Panc1 (cell line): ENCODE results near the gene PNRC2. TPM values are rescaled to one million over a fixed set of nuclear protein-coding genes. Genes with fewer than 3 reads are reported as not detected.

Experiments used
- ATAC-seq: fragments of 200-7000 bp; cut with Tn5 transposase; 2 replicates; pipeline ENCODE4 v1.9.1; 2020; ENCODE audit warnings: mild to moderate bottlenecking, moderate library complexity
- BruUV-seq: library from RNA; stranded (reverse); fragments of 400-500 nt; replicated peaks from 2 replicates; lab custom pipeline; 2021; lab: Mats Ljungman, UMichigan
- CTCF ChIA-PET: fragments of 300-600 bp; sonication (Branson Sonifier 250); formaldehyde crosslinking; loops from one replicate; lab custom pipeline; 2022; ENCODE audit warnings: antibody characterized with exemption; lab: Charles Lee
- POLR2A ChIA-PET: fragments of 300-600 bp; sonication (Branson Sonifier 250); formaldehyde crosslinking; loops from one replicate; lab custom pipeline; 2022; ENCODE audit warnings: antibody characterized with exemption; lab: Charles Lee
- DNase-seq: peaks from one replicate; pipeline ENCODE4 v3.0.0-alpha.2; 2010; ENCODE audit warnings: low read depth, low spot score
- H3K27ac ChIP-seq: 2 replicates; pipeline ENCODE4 v1.5.1; 2011; ENCODE audit warnings: mild to moderate bottlenecking, low read length, inconsistent platforms
- H3K27me3 ChIP-seq: fragments of 200-500 bp; sonication (Bioruptor generic); 2 replicates; pipeline ENCODE4 v1.6.0; 2014; ENCODE audit warnings: low read length, inconsistent platforms; ENCODE audit not compliant: control insufficient read depth, insufficient read depth
- H3K36me3 ChIP-seq: fragments of 200-500 bp; sonication (Bioruptor generic); 2 replicates; pipeline ENCODE4 v1.5.1; 2014; ENCODE audit warnings: inconsistent platforms, mild to moderate bottlenecking, low read length, moderate library complexity; ENCODE audit not compliant: control insufficient read depth, insufficient read depth
- H3K4me1 ChIP-seq: 2 replicates; pipeline ENCODE4 v1.5.1; 2011; ENCODE audit warnings: inconsistent platforms, mild to moderate bottlenecking, low read length, moderate library complexity; ENCODE audit not compliant: control insufficient read depth, insufficient read depth
- H3K4me3 ChIP-seq, 2 experiments: 2 replicates each; pipeline ENCODE4 v1.5.1; 2011 to 2012; ENCODE audit warnings: low read depth in 2 of 2, low read length in 2 of 2, mild to moderate bottlenecking in 2 of 2, inconsistent platforms in 1 of 2, moderate library complexity in 1 of 2
- H3K9me3 ChIP-seq: fragments of 200-500 bp; sonication (Bioruptor generic); 2 replicates; pipeline ENCODE4 v1.5.1; 2014; ENCODE audit warnings: low read depth, mild to moderate bottlenecking, inconsistent platforms, low read length, moderate library complexity; ENCODE audit not compliant: control insufficient read depth, insufficient read depth
- CTCF ChIP-seq: fragments of 450-650 bp; IDR thresholded peaks from 2 replicates; pipeline ENCODE4 v1.5.1; 2017; ENCODE audit warnings: mild to moderate bottlenecking
- POLR2AphosphoS5 ChIP-seq: IDR thresholded peaks from 2 replicates; pipeline ENCODE4 v1.6.1; 2012; ENCODE audit warnings: mild to moderate bottlenecking, low read depth, low read length, moderate library complexity
- REST ChIP-seq, 2 experiments: IDR thresholded peaks; 2 replicates each; pipeline ENCODE4 v1.6.1; 2011 to 2012; ENCODE audit warnings: low read depth in 2 of 2, control low read depth in 1 of 2, low read length in 1 of 2, mild to moderate bottlenecking in 1 of 2, moderate library complexity in 1 of 2; ENCODE audit not compliant: insufficient read depth in 1 of 2
- SIN3A ChIP-seq: IDR thresholded peaks from 2 replicates; pipeline ENCODE4 v1.6.1; 2012; ENCODE audit warnings: low read depth, mild to moderate bottlenecking, low read length, moderate library complexity, borderline replicate concordance; ENCODE audit not compliant: insufficient read depth
- TCF7L2 ChIP-seq: IDR thresholded peaks from 2 replicates; pipeline ENCODE4 v1.6.1; 2011; ENCODE audit warnings: mild to moderate bottlenecking, low read depth, low read length, inconsistent platforms
- in situ Hi-C: cut with HindIII; loops from 2 replicates; pipeline ENCODE4 v1.10.0; 2016; ENCODE audit warnings: low sequenced_read_pairs, low pct_unique_long_range_greater_than_20kb
- intact Hi-C: fragments of 100-400 bp; cut with micrococcal nuclease; formaldehyde crosslinking; loops from one replicate; pipeline ENCODE4 v1.10.0; 2022; ENCODE audit not compliant: unreplicated experiment
- total RNA-seq: library from RNA; stranded (reverse); gene quantifications from one replicate; pipeline ENCODE4 v1.2.1, GENCODE V29; 2021; ENCODE audit not compliant: unreplicated experiment

The PNRC2 gene
- total RNA-seq, 1 experiment from 2014 or later: 97.4 TPM

- ChIA-PET CTCF (interaction anchor here (0.5 to 0.6 kb wide), 2 partner anchors 185 to 1129 kb away, joined by 3 read pairs; no protein-coding TSS in a partner anchor), POLR2A (interaction anchor here (0.5 to 1.1 kb wide), 3 partner anchors 12 to 146 kb away, joined by 3 to 6 read pairs (median 3); no protein-coding TSS in a partner anchor)
- peak overlapping the region; percentile 85 for H3K27ac ChIP-seq
- intact Hi-C loops: no loop called here
- BruUV-seq: no TSS peak
- DNase-seq: no peak
- peaks cover 66% of the 10 kb centered on the region for H3K36me3 ChIP-seq
- no peaks in the 10 kb centered on the region for H3K27me3 ChIP-seq
- H3K4me1 ChIP-seq: peaks cover 52% of the 10 kb centered on the region
- ATAC-seq: 0 out of 2 replicates have a peak, but pooled peaks have one; percentile 15
- in situ Hi-C loops: loop anchor here (10.0 kb wide), 1 partner anchor 60 kb away; no protein-coding TSS in a partner anchor
- no peak overlapping the region for H3K4me3 ChIP-seq
- H3K9me3 ChIP-seq: no peaks in the 10 kb centered on the region
- no peak for TF ChIP-seq SIN3A
- no peak for TF ChIP-seq CTCF
- TF ChIP-seq POLR2AphosphoS5: peak; percentile 69
- TF ChIP-seq TCF7L2: 0 out of 2 replicates have a peak, but pooled peaks have one; percentile 22
- TF ChIP-seq REST (IDR thresholded peaks at IDR 0.05; ENCODE audit: insufficient read depth in 1 of 2, low read depth in 2 of 2, low read length in 1 of 2): no peak
These were observed 5.4 kb downstream of the PNRC2 start for GRCh38 chr1:23964790-23965740.

- no peak for DNase-seq
- Histone ChIP-seq H3K9me3 (no peaks in the 10 kb centered on the region), H3K27me3 (no peaks in the 10 kb centered on the region), H3K27ac (peak overlapping the region; percentile 63), H3K36me3 (peaks cover 65% of the 10 kb centered on the region), H3K4me1 (peaks cover 48% of the 10 kb centered on the region), H3K4me3 (no peak overlapping the region)
- ChIA-PET CTCF (interaction anchor here (0.7 kb wide), 1 partner anchor 54 kb away, joined by 8 read pairs; no protein-coding TSS in a partner anchor), POLR2A (no interaction called here)
- BruUV-seq: no TSS peak
- TF ChIP-seq SIN3A (no peak), TCF7L2 (no peak), CTCF (no peak), REST (IDR thresholded peaks at IDR 0.05; ENCODE audit: insufficient read depth in 1 of 2, low read depth in 2 of 2, low read length in 1 of 2) (no peak), POLR2AphosphoS5 (no peak)
- in situ Hi-C loops: loop anchor here (10.0 kb wide), 1 partner anchor 58 kb away; no protein-coding TSS in a partner anchor
- no peak for ATAC-seq
- intact Hi-C loops: no loop called here
These were observed 7.4 kb downstream of the PNRC2 start for GRCh38 chr1:23966973-23967493.
